Right forelimb (tissue), 1 donor: ENCODE measurements around the gene HOXD11.

Experiments
- DNase-seq: peaks from one replicate; pipeline ENCODE4 v3.0.0-alpha.2; 2018

The HOXD11 gene

DNA sequence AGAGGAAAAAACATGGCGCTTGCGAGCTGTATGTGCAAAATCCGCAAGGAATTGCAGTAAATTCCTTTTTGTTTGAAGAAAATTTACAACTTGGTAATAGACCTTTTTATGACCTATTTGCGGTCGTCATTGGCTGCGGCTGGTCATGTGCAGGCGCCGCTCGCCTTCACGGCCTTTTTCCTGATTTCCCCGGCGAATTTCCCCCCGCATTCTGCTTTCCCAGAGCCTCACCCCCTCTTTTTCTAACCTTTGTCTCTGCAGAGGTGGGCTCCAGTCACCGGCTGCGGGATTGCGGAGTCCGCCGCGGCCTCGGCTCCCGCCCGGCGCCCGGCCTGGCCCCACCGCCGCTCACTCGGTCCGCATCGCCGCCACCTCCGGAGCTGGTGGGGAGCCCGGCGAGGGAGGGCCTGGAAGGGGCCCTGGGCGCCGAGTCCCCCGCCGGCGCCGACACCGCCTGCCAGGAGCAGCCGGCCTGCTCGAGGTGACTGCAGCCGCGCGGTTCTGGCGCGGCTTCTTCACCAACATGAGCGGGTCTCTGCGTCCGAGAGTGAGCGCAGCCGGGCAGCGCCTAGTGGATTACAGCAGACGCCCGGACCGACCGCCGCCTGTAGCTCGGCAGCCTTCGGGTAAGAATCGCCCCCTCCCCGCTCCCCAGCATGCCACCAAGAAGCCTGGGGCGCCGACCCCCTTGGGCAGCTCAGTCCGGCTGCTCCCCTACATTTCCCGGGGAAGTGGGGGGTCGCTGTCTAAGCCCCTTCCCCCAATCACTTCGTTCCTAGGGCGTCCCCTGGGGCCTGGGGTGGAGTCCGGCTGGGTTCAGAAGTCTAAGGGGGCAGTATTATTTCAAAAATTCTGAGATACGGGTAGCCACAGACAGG is 29.5 kb downstream of the HOXD11 start:
- peak; percentile 82 for DNase-seq

DNA sequence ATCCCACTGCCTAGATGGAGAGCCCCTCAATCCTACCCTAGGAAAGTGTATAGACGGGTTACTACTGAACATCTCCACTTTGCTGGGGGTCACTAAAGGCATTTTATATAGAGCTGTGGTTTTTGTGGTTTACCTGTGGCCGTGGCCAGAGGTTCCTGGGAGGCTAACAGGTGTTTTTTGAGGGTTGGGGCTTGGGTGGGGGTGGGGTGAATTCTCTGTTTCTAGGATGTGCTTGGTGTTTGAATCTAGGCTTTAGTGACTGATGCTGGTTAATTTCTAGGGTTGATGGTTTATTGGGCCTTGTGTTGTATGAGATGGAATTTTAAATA is 30.1 kb downstream of the HOXD11 start:
- DNase-seq, result no peak

DNA sequence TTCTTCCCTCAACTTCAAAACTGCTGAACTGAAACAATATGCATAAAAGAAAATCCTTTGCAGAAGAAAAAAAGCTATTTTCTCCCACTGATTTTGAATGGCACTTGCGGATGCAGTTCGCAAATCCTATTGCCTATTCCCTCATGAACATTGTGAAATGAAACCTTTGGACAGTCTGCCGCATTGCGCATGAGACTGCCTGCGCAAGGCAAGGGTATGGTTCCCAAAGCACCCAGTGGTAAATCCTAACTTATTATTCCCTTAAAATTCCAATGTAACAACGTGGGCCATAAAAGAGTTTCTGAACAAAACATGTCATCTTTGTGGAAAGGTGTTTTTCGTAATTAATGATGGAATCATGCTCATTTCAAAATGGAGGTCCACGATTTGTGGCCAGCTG is 30.8 kb downstream of the HOXD11 start:
- no peak for DNase-seq

DNA sequence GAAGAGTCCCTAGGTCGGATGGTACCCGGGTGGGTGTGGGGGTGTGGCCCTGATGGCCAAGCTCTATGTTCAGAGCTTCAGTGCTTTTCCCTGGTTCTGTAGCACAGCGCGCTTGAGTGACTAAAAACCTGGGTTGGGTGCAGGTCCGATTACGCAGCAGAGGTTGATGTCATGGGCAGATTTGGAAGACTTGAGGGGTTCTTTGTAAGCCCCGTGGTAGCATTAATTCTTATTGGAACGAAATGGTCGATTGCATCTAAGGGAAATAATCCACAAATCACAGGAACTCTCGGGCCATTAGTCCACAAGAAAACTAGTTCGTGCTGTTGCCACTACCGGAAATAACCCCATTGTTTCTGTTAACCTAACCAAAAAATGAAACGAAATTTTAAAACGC is 31.4 kb downstream of the HOXD11 start:
- DNase-seq, result peak; percentile 59

DNA sequence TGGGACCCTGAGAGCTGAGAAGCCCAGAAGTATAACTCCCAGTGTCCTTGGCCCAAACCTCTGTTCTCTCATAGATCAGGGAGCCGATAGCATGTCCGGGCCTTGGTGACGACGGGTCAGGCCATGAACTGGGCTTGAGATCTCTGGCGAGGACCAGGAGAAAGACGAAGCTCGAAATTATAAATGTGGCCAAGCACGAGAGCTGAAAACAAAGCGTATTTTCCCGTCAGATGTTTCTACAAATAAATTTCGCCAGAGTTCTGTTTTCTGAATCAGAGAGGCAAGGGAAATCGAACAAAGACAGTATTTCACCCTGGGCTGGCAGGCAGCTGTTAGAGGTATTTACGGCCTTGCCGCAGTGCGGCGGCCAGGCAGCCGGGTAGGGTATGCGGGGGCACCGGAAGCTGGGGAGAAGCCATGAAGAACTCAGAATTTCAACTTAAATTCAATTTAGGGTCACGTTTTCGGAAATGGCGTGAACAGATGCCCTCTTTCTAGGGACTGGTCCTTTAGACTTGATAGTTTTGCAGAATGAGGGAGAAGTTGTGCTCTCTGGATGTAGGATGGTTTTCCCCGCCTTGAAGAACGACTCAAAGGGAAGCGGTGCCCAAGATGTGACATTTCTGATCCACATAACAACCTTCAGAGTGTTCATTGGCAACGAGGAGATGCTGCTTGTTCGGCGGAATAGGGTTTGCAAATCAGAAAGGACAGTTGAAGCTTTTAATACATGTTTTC is 32.0 kb downstream of the HOXD11 start:
- DNase-seq, result peak; percentile 68

DNA sequence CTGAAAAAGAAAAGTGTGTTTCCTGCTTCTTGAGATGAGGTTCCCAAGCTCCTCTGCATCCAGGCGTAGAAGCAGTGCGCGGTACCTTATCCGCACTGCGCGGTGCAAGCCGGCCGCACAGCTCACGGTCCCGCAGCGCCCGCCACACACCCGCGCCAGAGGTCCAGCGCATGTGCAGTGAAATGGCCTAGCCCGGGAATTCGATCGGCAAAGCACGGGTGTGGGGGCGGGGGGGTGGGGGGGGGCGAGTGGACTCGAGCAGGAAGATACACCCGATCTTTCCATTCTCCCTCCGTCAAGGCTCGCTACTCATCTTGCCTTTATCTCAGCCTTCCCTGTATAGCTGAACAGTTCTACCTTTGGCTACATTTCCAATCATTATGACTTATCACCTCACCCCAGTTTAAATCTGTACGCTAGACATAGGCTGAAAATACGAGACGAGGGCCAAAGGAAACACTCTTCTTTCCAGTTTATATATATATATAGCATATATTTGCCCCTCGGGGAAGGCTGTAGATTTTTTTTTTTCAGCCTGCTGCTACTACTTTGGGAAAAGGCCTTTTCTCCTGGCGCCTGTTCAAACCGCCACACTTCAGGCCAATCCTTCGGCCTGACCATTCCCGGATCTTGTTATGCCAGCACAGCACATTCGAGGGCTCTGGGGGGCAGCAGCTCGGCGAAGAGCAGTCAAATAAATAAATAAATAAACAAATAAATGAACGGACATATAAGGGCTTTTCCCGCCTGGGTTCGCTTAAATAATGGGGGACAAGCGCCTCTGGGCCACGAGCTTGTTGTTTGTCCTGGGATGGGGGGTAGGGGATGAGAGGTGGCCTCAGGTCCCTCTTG is 32.8 kb downstream of the HOXD11 start:
- peak; percentile 84 for DNase-seq

DNA sequence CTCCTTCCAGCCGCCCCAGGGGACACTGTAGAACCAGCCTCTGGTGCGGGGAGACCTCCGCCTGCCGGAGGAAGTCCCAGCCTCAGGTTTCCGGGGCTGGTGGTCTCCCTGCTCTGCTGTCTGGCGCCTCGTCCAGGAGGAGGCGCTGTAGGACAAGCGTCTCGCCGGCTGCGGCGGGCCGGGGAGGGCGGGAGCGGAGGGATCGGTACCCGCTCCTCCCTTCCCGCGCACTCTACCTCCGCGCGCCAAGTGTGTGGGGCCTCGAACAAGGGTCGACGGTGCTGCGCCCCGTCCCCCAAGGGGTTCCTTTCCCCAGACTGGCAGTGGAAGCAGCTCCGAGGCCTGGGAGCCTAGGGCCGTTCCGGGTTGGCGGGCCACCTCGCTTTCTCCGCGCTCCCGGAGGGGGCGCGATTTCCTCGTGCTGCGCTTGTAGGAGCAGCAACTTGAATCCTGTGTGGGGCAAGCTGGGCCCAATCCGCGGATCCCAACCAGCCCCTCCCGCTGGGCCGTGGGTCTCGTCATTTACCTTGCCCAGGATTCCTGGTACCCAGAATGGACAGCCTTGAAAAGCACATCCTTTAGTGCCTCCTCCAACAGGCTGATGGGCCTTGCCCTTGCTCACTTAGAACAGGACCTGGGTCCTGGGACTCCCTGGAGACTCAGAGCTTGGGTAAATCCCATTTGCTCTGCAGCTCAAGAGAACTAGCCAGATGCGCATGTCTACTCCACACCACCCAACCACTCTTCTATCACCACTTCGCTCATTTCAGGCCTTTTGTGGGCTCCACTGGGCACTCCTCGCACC is 33.6 kb downstream of the HOXD11 start:
- DNase-seq, result peak; percentile 93

DNA sequence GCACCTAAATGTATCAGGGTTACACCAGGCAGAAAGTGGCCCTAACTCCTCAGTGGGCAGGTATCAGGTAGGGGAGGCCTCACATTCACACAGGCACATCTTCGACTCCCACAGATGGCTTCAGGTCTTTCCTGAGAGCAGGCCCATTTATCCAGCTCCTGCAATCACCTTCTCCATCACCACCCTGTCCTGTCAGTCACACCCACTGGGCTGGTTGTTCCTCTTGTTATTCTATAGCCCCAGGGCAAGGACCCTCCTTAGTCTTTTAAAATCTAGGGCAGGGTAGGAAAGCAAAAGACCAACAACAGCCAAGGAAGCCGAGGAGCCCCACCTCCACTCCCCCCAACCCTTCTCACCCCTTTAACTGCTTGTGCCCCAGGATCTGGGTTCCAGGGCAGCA is 35.2 kb downstream of the HOXD11 start:
- DNase-seq, result no peak

DNA sequence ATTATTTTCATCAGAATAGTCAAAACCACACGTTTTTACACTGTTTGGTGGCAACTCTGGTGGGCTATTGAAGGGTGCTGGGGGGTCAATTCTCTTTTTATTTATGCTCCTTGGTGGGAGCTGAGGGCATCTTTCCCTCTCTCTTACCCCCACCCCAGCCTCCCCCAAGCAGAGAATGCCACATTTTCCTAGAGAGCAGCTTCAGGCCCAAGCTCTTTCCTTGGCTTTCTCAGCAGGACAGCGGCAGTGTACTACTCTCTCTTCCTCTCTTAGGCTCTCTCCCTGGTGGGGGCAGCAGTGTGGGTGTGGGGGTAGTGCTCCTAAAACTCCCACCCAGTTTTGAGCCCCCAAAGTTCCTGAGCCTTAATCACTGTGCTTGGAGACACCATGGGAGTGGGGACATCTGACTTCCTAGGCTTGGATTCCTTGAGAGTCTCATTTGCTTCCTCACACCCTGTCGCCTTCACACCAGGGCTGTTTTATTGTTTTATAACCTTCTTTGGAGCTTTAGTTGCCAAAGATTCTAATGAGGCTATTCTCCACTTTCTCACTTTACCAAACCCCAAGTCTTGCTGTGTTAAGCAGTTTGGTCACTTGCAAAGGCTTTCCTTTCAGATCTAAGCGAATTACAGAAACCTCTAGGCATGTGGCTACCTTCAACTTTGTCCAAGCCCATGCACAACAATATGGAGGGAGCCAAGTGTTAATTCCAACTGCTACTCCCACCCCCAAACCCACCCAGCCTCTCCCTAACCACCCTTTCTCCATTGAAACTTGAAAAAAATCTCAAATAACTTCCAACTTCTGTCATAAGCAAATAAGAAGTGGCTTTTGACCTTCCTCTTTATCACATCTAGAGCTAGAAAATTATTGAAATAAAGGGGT is 38.2 kb downstream of the HOXD11 start:
- DNase-seq, result no peak

DNA sequence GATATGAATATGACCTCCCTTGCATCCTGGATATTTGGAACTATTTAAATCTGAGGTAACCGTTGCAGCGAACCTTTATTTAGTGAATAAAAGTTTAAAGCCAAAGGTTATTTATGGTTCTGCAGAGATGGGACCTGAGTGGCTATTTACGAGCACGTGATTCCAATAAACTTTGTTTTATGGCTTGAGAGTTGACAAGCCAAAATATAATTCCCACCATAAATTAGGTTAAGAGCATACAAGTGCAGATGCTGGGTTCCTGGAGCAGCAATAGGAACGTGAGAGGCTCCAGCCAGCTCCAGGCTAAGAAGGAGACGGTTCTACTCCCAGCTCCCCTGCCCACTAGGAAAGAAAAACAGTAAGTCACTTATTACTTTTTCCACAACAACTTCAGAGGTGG is 39.0 kb downstream of the HOXD11 start:
- no peak for DNase-seq

DNA sequence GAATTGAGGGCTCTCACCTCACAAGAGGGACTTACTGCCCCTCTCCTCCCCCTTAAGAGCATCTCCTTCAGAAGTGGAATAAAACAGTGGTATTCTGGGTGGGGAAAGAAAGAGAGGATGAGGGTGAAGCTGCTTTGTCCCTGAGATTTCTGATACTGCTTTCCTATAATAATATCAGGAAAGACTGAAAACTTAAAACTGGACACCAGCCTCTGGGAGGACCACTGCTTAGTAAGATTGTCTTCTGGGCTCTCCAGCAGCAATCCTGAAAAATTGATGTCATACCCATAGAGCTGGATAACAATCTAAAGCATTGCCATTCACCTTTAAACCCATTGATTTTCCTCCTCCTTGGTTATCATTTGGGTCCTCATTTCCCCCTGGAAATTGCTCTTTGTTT is 39.6 kb downstream of the HOXD11 start:
- DNase-seq, result no peak

DNA sequence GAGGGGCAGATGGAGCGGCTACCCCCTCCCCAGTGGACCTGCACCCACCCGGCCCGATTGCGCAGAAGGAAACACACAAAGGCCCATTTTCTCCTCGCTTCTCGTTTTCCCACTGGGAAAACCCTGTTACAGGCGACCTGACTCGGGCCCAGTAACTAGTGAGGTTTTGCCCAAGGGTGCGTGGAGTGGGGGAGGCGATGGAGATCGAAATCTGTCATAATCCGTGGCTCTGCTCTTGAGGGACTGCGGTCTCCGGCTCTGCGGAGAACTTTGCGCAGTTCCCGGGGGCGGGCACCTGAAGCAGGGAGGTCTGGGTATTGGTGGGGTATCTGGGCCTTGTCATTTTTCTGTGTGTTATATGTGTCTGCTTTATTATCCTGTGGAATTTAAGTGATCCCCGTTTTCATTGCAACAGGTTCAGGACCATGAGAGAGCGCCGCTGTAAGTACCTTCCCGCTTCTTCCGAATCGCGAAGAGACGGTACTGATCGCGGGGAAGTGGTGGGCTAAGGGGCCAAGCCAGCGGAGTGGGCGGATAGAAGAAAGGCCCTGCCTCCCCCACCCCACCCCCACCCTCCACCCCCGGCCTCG is 40.2 kb downstream of the HOXD11 start:
- no peak for DNase-seq

DNA sequence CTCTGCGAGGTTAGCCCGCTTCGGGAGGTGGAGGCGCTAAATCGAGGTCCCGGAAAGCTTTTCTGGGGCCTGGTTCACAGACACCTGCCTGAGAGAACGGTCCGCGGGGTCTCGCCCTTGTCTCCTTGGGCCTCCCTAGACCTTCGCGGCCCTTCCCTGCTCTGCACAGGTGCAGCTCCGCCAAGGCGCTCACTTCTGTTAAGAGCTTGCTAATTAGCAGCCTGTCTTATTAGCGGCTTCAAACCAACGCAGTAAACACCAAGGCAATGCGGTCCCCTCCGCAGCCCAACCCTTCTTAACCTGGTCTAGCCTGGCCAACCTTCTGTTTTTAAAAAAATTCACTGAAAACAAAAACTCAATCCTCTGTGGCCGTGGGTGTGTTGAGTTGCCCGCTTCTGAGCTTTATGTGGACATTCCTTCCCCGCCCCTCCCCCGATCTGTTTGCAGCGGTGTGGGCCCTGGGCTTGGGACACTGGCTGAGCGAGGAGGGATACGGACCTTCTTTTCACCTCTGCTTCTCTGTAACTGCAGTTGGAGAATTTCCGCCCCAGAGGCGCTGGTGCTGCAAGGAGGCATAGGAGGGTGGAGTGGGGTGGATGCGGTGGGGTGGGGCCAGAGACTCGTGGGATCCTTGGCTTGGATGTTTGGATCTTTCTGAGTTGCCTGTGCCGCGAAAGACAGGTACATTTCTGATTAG is 40.9 kb downstream of the HOXD11 start:
- no peak for DNase-seq

DNA sequence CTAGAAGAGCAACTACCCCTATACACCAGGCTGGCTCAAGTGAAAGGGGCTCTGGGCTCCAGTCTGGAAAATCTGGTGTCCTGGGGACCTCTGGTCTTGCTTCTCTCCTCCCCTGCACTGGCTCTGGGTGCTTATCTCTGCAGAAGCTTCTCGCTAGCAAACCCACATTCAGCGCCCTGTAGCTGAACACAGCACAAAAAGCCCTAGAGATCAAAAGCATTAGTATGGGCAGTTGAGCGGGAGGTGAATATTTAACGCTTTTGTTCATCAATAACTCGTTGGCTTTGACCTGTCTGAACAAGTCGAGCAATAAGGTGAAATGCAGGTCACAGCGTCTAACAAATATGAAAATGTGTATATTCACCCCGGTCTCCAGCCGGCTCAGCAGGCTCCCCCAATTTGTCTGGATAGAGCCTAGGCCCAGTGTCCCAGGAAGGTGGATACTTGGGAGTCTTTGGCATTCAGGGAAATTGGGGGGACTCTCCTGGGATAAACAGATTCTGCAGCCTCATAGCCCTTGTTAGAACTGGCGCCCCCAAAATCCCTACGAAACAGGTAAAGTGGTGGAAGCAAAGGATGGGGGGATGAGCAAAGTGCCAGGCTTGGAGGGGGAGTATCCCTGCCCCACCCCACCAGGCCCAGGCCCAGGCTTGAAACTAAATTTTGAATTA is 41.8 kb downstream of the HOXD11 start:
- DNase-seq, result no peak

DNA sequence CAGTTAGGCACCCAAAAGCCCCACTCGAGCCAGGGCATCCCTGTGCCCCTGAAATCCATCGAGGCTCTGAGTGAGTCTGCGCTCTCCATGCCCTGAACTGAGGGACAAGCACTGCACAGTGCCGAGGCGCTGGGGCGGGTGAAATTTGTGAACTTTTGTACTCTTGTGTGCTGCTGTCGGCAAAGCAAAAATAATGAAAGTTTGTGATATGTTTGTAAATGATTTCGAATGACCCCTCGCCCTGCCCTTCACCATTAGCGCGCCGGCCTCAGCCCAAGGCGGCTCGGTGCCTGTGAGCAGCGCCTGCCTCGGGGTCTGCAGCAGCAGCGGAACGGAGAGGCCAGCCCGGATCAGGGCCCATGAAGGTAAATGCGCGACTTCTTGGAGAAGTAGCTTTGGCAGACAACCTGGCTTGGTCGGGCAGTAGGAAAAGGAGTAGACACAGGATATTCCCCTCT is 42.4 kb downstream of the HOXD11 start:
- no peak for DNase-seq

DNA sequence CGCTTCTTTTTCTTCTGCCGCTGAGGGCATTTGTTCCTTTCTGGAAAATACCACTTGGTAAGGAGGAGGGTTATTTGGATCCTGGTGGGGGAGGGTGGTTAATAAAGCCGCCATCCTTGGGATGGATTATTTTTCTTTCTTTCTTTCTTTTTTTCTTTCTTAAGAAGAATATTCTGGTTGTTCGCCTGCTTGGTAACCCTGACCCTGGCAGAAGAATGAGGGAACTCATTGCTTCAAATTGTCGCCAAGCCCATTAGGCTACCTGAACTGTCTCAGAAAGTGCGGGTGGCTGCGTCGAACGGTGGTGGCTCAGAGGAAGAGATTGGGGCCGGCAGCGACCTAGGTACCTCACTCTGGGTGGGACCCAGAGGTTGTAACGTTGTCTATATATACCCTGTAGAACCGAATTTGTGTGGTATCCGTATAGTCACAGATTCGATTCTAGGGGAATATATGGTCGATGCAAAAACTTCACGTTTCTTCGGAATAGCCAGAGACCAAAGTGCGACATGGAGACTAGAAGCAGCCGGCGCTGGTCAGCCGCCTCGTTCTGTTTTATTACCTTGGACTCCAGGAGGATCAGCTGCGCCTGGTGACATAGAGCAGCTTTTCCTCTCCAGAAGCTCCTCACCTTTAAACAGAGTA is 43.0 kb downstream of the HOXD11 start:
- no peak for DNase-seq

DNA sequence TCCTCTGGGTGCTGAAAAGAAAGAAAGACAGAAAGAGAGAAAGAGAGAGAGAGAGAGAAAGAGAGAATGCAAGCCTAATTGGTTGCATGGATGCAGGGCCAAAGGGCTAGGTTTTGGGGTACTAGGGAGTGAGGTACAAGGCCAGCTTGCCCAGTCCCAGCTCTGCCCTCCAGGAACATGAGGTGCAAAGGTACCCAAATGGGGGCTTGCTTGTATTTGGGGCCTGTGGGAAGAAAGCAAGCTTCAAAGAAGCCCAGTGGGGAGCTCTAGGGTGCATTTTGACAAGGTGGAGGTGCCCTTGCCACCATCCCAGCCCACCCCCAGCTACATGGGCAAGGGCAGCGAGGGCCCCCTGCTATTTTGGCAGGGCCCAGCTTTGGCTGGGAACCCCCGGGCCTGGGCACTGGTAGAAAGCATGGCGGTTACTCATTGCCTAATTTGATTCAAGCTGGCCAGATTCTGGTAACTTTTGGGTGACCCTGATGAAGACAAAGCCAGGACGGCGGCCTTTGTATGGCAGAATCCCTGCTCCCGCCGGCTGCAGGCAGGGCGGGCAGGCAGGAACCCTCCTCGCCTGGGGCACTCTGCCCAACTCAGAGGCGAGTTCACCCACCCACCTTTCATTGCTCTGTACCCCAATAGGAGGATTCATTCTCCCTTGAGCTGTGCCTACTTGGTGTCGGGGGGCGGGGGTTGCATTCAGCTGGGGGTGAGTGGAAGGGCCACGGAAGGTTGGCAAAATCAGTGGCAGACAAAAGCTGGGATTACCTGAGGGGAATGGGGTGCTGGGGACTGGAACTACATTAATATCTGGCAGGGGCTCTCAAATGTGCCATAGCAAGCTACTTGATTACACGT is 43.7 kb downstream of the HOXD11 start:
- DNase-seq, result no peak
